HTERT RPE-1 (cell line): ENCODE results near the gene FAM20A.

Experiments
- in situ Hi-C: fragments of 300-500 bp; cut with MboI; formaldehyde crosslinking; loops from 4 replicates; pipeline ENCODE4 v1.14.3; 2020; ENCODE audit warnings: low sequenced_read_pairs

FAM20A gene

GRCh38 chr17:68567581-68567980 lies 33.6 kb downstream of the FAM20A start:
- in situ Hi-C loops: no loop called here

GRCh38 chr17:68567035-68567434 lies 34.1 kb downstream of the FAM20A start:
- in situ Hi-C loops: no loop called here

GRCh38 chr17:68566442-68566738 lies 34.8 kb downstream of the FAM20A start:
- in situ Hi-C loops: no loop called here

GRCh38 chr17:68565661-68566441 lies 35.3 kb downstream of the FAM20A start:
- in situ Hi-C loops: no loop called here

GRCh38 chr17:68564415-68565111 lies 36.6 kb downstream of the FAM20A start:
- in situ Hi-C loops: no loop called here

GRCh38 chr17:68562736-68563135 lies 38.4 kb downstream of the FAM20A start:
- in situ Hi-C loops: no loop called here

- in situ Hi-C loops: no loop called here
Observed at GRCh38 chr17:68560966-68561720, 40.0 kb downstream of the FAM20A start.

GRCh38 chr17:68559316-68559715 lies 41.9 kb downstream of the FAM20A start:
- in situ Hi-C loops: no loop called here

- in situ Hi-C loops: no loop called here
Observed at GRCh38 chr17:68556551-68556950, 44.6 kb downstream of the FAM20A start.

- in situ Hi-C loops: no loop called here
Observed at GRCh38 chr17:68544111-68544915, 56.9 kb downstream of the FAM20A start.

GRCh38 chr17:68542698-68543463 lies 58.3 kb downstream of the FAM20A start:
- in situ Hi-C loops: no loop called here

GRCh38 chr17:68541816-68542215 lies 59.4 kb downstream of the FAM20A start:
- in situ Hi-C loops: no loop called here

GRCh38 chr17:68540981-68541380 lies 60.2 kb downstream of the FAM20A start:
- in situ Hi-C loops: no loop called here

GRCh38 chr17:68539548-68540467 lies 61.4 kb downstream of the FAM20A start:
- in situ Hi-C loops: no loop called here

- in situ Hi-C loops: no loop called here
Observed at GRCh38 chr17:68535922-68536321, 65.2 kb downstream of the FAM20A start.

- in situ Hi-C loops: no loop called here
Observed at GRCh38 chr17:68534695-68535088, 66.5 kb downstream of the FAM20A start.

- in situ Hi-C loops: no loop called here
Observed at GRCh38 chr17:68533887-68534694, 67.1 kb downstream of the FAM20A start.

GRCh38 chr17:68532826-68533225 lies 68.3 kb downstream of the FAM20A start:
- in situ Hi-C loops: no loop called here
